PC-9 (cell line): ENCODE measurements around the gene TMA7. TPM values are rescaled to one million over a fixed set of nuclear protein-coding genes. Genes with fewer than 3 reads are reported as not detected.

Experiments used
- BruUV-seq: library from RNA; stranded (reverse); fragments of 400-500 nt; replicated peaks from 2 replicates; lab custom pipeline; 2021; lab: Mats Ljungman, UMichigan
- CTCF ChIA-PET: fragments of 300-600 bp; sonication (Branson Sonifier 250); formaldehyde crosslinking; loops from one replicate; lab custom pipeline; 2022; ENCODE audit warnings: antibody characterized with exemption; lab: Charles Lee
- POLR2A ChIA-PET: fragments of 300-600 bp; sonication (Branson Sonifier 250); formaldehyde crosslinking; loops from one replicate; lab custom pipeline; 2022; ENCODE audit warnings: antibody characterized with exemption; ENCODE audit not compliant: unreplicated experiment; lab: Charles Lee
- DNase-seq, 2 experiments: peaks; one replicate each; pipeline versions ENCODE4 v3.0.0 to v3.0.0-alpha.2; 2015 to 2022; ENCODE audit warnings: mixed read lengths in 1 of 2
- H2AFZ ChIP-seq: fragments of 200-600 bp; sonication (generic); 2 replicates; pipeline ENCODE4 v1.8.1; 2017; ENCODE audit warnings: antibody characterized with exemption
- H3F3A ChIP-seq: fragments of 200-600 bp; sonication (generic); 2 replicates; pipeline ENCODE4 v1.8.1; 2017; ENCODE audit warnings: antibody characterized with exemption, mild to moderate bottlenecking, low read depth; ENCODE audit not compliant: insufficient read depth
- H3K27ac ChIP-seq: fragments of 200-600 bp; sonication (generic); 2 replicates; pipeline ENCODE4 v1.6.1; 2016; ENCODE audit warnings: mixed run types
- H3K27me3 ChIP-seq: fragments of 200-600 bp; sonication (generic); 2 replicates; pipeline ENCODE4 v1.6.1; 2016; ENCODE audit warnings: low read depth, mixed run types; ENCODE audit not compliant: insufficient read depth
- H3K36me3 ChIP-seq: fragments of 200-600 bp; sonication (generic); 2 replicates; pipeline ENCODE4 v1.6.1; 2016; ENCODE audit warnings: low read depth, mixed run types
- H3K4me1 ChIP-seq: fragments of 200-600 bp; sonication (generic); replicated peaks from 2 replicates; pipeline ENCODE4 v1.6.1; 2016; ENCODE audit warnings: mixed run types; ENCODE audit not compliant: insufficient read depth
- H3K4me2 ChIP-seq: fragments of 200-600 bp; sonication (generic); 2 replicates; pipeline ENCODE4 v1.6.1; 2017; ENCODE audit warnings: mixed run types
- H3K4me3 ChIP-seq: fragments of 200-600 bp; sonication (generic); 2 replicates; pipeline ENCODE4 v1.6.1; 2016; ENCODE audit warnings: mixed run types
- H3K79me2 ChIP-seq: fragments of 200-600 bp; sonication (generic); 2 replicates; pipeline ENCODE4 v1.6.1; 2017; ENCODE audit warnings: low read depth, mixed run types
- H3K9me2 ChIP-seq: fragments of 200-600 bp; sonication (generic); 2 replicates; pipeline ENCODE4 v1.8.1; 2017; ENCODE audit warnings: mild to moderate bottlenecking; ENCODE audit not compliant: insufficient read depth
- H3K9me3 ChIP-seq: fragments of 200-600 bp; sonication (generic); 2 replicates; pipeline ENCODE4 v1.8.1; 2016; ENCODE audit warnings: low read depth; ENCODE audit not compliant: insufficient read depth
- H4K20me1 ChIP-seq: fragments of 200-600 bp; sonication (generic); 2 replicates; pipeline ENCODE4 v1.8.1; 2017; ENCODE audit not compliant: insufficient read depth
- CTCF ChIP-seq: fragments of 200-600 bp; sonication (generic); conservative IDR thresholded peaks from 2 replicates; pipeline ENCODE4 v1.6.1; 2017; ENCODE audit warnings: mixed run types, antibody characterized with exemption, mild to moderate bottlenecking, moderate library complexity
- EZH2 ChIP-seq: fragments of 200-600 bp; sonication (generic); IDR thresholded peaks from 2 replicates; pipeline ENCODE4 v1.8.0; 2017; ENCODE audit warnings: antibody characterized with exemption, low read depth
- intact Hi-C: fragments of 100-400 bp; cut with micrococcal nuclease; formaldehyde crosslinking; loops from one replicate; pipeline ENCODE4 v1.10.0; 2022; ENCODE audit not compliant: unreplicated experiment
- total RNA-seq: library from RNA; stranded (reverse); gene quantifications from 2 replicates; pipeline ENCODE4 v1.2.3, GENCODE V29; 2021

TMA7 gene
- total RNA-seq, 1 experiment from 2014 or later, result 314 TPM

GRCh38 chr3:48446425-48447193, 6.6 kb downstream of the TMA7 start, which contains the start of gene ATRIP:
Gene ATRIP, plus strand, starts transcription at chr3:48446737. Its CDS starts 109 bp downstream, at chr3:48446846.
- Histone ChIP-seq H3F3A (peaks cover 43% of the 10 kb centered on the region), H3K9me3 (no peaks in the 10 kb centered on the region), H3K9me2 (no peaks in the 10 kb centered on the region), H2AFZ (peak within 1 kb of the TSS; percentile 93), H3K4me3 (peak within 1 kb of the TSS; percentile 92), H4K20me1 (peaks cover 8% of the 10 kb centered on the region; the same call in 1 of the 2 replicates), H3K4me1 (peaks cover 17% of the 10 kb centered on the region), H3K4me2 (peak within 1 kb of the TSS; percentile 99), H3K79me2 (peaks cover 21% of the 10 kb centered on the region), H3K27me3 (no peaks in the 10 kb centered on the region), H3K27ac (peak within 1 kb of the TSS; percentile 10; the same call in 1 of the 2 replicates), H3K36me3 (no peaks in the 10 kb centered on the region)
- POLR2A ChIA-PET, result interaction anchor here (0.6 to 0.9 kb wide), 6 partner anchors 10 to 560 kb away, joined by 3 to 7 read pairs (median 4); partner anchors contain the start of gene WDR6
- TF ChIP-seq CTCF (no peak), EZH2 (no peak)
- CTCF ChIA-PET, result interaction anchor here (1.0 to 2.9 kb wide), 3 partner anchors 10 to 217 kb away, joined by 3 to 13 read pairs (median 4); no protein-coding TSS in a partner anchor
- DNase-seq, result peak; percentile 75 to 91
- intact Hi-C loops, result loop anchor here (5.0 to 10.0 kb wide), 2 partner anchors 111 to 558 kb away; partner anchors contain the start of genes PFKFB4 and WDR6
- BruUV-seq, result TSS peak; percentile 30

DNA sequence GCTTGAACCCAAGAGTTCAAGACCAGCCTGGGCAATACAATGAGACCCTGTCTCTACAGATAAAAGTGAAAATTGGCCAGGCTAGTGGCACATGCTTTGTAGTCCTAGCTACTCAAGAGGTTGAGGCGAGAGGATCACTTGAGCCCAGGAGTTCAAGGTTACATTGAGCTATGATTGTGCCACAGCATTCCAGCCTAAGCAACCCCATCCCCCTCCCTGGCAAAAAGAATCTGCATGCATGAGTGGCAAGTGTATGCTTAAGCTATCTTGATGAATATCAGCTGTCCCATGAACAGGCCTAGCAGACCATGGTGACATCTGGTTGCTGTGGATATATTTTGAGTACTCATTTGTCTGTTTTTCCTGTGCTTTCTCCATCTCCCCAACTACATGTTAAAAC, 11.2 kb downstream of the TMA7 start:
- no peak overlapping the region for H2AFZ ChIP-seq
- TF ChIP-seq EZH2, result no peak
- no peak for TF ChIP-seq CTCF
- no peaks in the 10 kb centered on the region for H3K9me2 ChIP-seq
- H3K4me1 ChIP-seq, result peaks cover 8% of the 10 kb centered on the region
- intact Hi-C loops, result no loop called here
- POLR2A ChIA-PET, result interaction anchor here (0.6 kb wide), 2 partner anchors 10 to 22 kb away, joined by 4 read pairs; no protein-coding TSS in a partner anchor
- peaks cover 4% of the 10 kb centered on the region; the same call in 1 of the 2 replicates for H3F3A ChIP-seq
- no peaks in the 10 kb centered on the region for H3K27me3 ChIP-seq
- DNase-seq, result no peak
- no peaks in the 10 kb centered on the region for H4K20me1 ChIP-seq
- no TSS peak for BruUV-seq
- H3K4me3 ChIP-seq, result no peak overlapping the region
- H3K79me2 ChIP-seq, result peaks cover 14% of the 10 kb centered on the region
- peaks cover 4% of the 10 kb centered on the region; the same call in 1 of the 2 replicates for H3K36me3 ChIP-seq
- no peak overlapping the region for H3K4me2 ChIP-seq
- CTCF ChIA-PET, result no interaction called here
- H3K9me3 ChIP-seq, result no peaks in the 10 kb centered on the region
- H3K27ac ChIP-seq, result no peak overlapping the region

GRCh38 chr3:48456456-48456855, 16.4 kb downstream of the TMA7 start:
- CTCF ChIA-PET, result interaction anchor here (0.6 to 0.7 kb wide), 2 partner anchors 48 to 653 kb away, joined by 3 to 6 read pairs; no protein-coding TSS in a partner anchor
- H3K27ac ChIP-seq, result no peak overlapping the region
- no peak for TF ChIP-seq CTCF
- TF ChIP-seq EZH2, result no peak
- H3K27me3 ChIP-seq, result no peaks in the 10 kb centered on the region
- POLR2A ChIA-PET, result no interaction called here
- peaks cover 4% of the 10 kb centered on the region; the same call in 1 of the 2 replicates for H3K36me3 ChIP-seq
- no peak overlapping the region for H3K4me2 ChIP-seq
- no peaks in the 10 kb centered on the region for H3K9me2 ChIP-seq
- BruUV-seq, result no TSS peak
- H3F3A ChIP-seq, result no peaks in the 10 kb centered on the region
- intact Hi-C loops, result no loop called here
- H3K4me1 ChIP-seq, result no peaks in the 10 kb centered on the region
- no peaks in the 10 kb centered on the region for H4K20me1 ChIP-seq
- H2AFZ ChIP-seq, result no peak overlapping the region
- H3K4me3 ChIP-seq, result no peak overlapping the region
- no peaks in the 10 kb centered on the region for H3K9me3 ChIP-seq
- no peak for DNase-seq
- H3K79me2 ChIP-seq, result no peaks in the 10 kb centered on the region
